Endothelial cell of umbilical vein (primary cell): Measurements from ENCODE around the gene MIB2. TPM values are rescaled to one million over a fixed set of nuclear protein-coding genes. Genes with fewer than 3 reads are reported as not detected.
"Not testable (repeated sequence)": the region's sequence is repeated elsewhere in the genome, so short reads cannot be mapped to it uniquely, and the experiment has no call there.

Source experiments
- BruUV-seq: library from RNA; stranded (reverse); fragments of 400-500 nt; replicated peaks from 2 replicates; lab custom pipeline; 2021; lab: Mats Ljungman, UMichigan
- CTCF ChIA-PET: fragments of 300-600, 350-600 bp; sonication (Branson Sonifier 250); formaldehyde crosslinking; loops from one replicate; lab custom pipeline; 2021; ENCODE audit warnings: antibody characterized with exemption, inconsistent platforms; lab: Charles Lee
- POLR2A ChIA-PET: fragments of 300-600, 350-600 bp; sonication (Branson Sonifier 250); formaldehyde crosslinking; loops from one replicate; lab custom pipeline; 2021; ENCODE audit warnings: antibody characterized with exemption, inconsistent platforms; lab: Charles Lee
- DNase-seq: peaks from one replicate; pipeline ENCODE4 v3.0.0-alpha.2; 2011; ENCODE audit warnings: low read depth, low spot score
- FAIRE-seq: peaks from 2 replicates; lab custom pipeline; 2011; peaks lifted over from hg19 to GRCh38; lab: Jason Lieb, UNC
- H2AFZ ChIP-seq: 2 replicates; pipeline ENCODE4 v1.6.0; 2012; ENCODE audit warnings: low read depth, low read length, control low read depth, inconsistent platforms
- H3K27ac ChIP-seq: 2 replicates; pipeline ENCODE4 v1.5.1; 2011; ENCODE audit warnings: low read depth, mild to moderate bottlenecking, control low read depth, low read length, moderate library complexity; ENCODE audit not compliant: insufficient read depth
- H3K27me3 ChIP-seq, 2 experiments: 2 replicates each; pipeline versions ENCODE4 v1.6.0 to v1.6.1; 2011; ENCODE audit warnings: low read length in 2 of 2, mixed read lengths in 1 of 2; ENCODE audit not compliant: control insufficient read depth in 2 of 2, insufficient read depth in 2 of 2
- H3K36me3 ChIP-seq, 2 experiments: 2 replicates in 1 of 2; 3 replicates in 1 of 2; pipeline ENCODE4 v1.5.1; 2011; ENCODE audit warnings: low read length in 2 of 2, mild to moderate bottlenecking in 1 of 2, moderate library complexity in 1 of 2; ENCODE audit not compliant: control insufficient read depth in 2 of 2, insufficient read depth in 2 of 2; ENCODE audit errors: extremely low read depth in 1 of 2
- H3K4me1 ChIP-seq: 3 replicates; pipeline ENCODE4 v1.5.1; 2011; ENCODE audit warnings: mild to moderate bottlenecking, low read length; ENCODE audit not compliant: control insufficient read depth, insufficient read depth; ENCODE audit errors: extremely low read depth
- H3K4me2 ChIP-seq: 2 replicates; pipeline ENCODE4 v1.6.1; 2011; ENCODE audit warnings: low read length, control low read depth, mixed read lengths; ENCODE audit not compliant: insufficient read depth
- H3K4me3 ChIP-seq, 3 experiments: fragments of 200-600 bp in 1 of 3; sonication (generic), shearing (Covaris generic) in 1 of 3; replicated peaks in 1 of 3; 2 replicates each; pipeline ENCODE4 v1.5.1; 2011 to 2016; ENCODE audit warnings: control low read depth in 3 of 3, low read length in 3 of 3, mild to moderate bottlenecking in 2 of 3, inconsistent platforms in 1 of 3, low read depth in 1 of 3, moderate library complexity in 1 of 3; ENCODE audit not compliant: insufficient read depth in 1 of 3
- H3K79me2 ChIP-seq: 2 replicates; pipeline ENCODE4 v1.6.0; 2012; ENCODE audit warnings: low read length, inconsistent platforms; ENCODE audit not compliant: control insufficient read depth, insufficient read depth
- H3K9ac ChIP-seq: replicated peaks from 2 replicates; pipeline ENCODE3; 2011; ENCODE audit warnings: low read length, control low read depth; ENCODE audit not compliant: insufficient read depth; ENCODE audit errors: extremely low read depth
- H3K9me1 ChIP-seq: replicated peaks from 3 replicates; pipeline ENCODE4 v1.6.0; 2011; ENCODE audit warnings: mild to moderate bottlenecking, low read length; ENCODE audit not compliant: control insufficient read depth, insufficient read depth; ENCODE audit errors: extremely low read depth
- H3K9me3 ChIP-seq: replicated peaks from 2 replicates; pipeline ENCODE4 v1.5.1; 2012; ENCODE audit warnings: low read length, inconsistent platforms; ENCODE audit not compliant: control insufficient read depth, insufficient read depth
- H4K20me1 ChIP-seq: replicated peaks from 2 replicates; pipeline ENCODE3; 2011; ENCODE audit warnings: mild to moderate bottlenecking, low read length; ENCODE audit not compliant: control insufficient read depth, insufficient read depth; ENCODE audit errors: extremely low read depth
- GATA2 ChIP-seq: IDR thresholded peaks from 2 replicates; pipeline ENCODE4 v1.7.0; 2011; ENCODE audit warnings: low read depth, mild to moderate bottlenecking, moderate library complexity, mixed read lengths, low read length; ENCODE audit not compliant: insufficient read length, insufficient read depth
- dilution Hi-C: fragments of 300-500 bp; cut with MboI; formaldehyde crosslinking; loops from one replicate; pipeline ENCODE4 v1.15.0; 2019; ENCODE audit warnings: low sequenced_read_pairs; ENCODE audit not compliant: extremely low pct_ligation_motif_present
- intact Hi-C: fragments of 100-400 bp; cut with micrococcal nuclease; formaldehyde crosslinking; loops from one replicate; pipeline ENCODE4 v1.10.0; 2022
- polyA plus RNA-seq, 4 experiments: library from polyadenylated mRNA; depleted of rRNA in 3 of 4; stranded (reverse) in 3 of 4; unstranded in 1 of 4; fragments of >200 nt; gene quantifications; 2 replicates each; pipeline versions ENCODE4 v1.2.1 to v1.2.3, GENCODE V29; 2011 to 2012; ENCODE audit warnings: missing spikeins in 1 of 4
- total RNA-seq: library from RNA; stranded (reverse); gene quantifications from 2 replicates; pipeline ENCODE4 v1.2.3, GENCODE V29; 2021

MIB2 gene
- total and polyA plus RNA-seq, 2 donors (not counting 3 experiments of a cell fraction or from before 2014, with no cell fraction given) = 25.9 to 45.0 TPM

DNA sequence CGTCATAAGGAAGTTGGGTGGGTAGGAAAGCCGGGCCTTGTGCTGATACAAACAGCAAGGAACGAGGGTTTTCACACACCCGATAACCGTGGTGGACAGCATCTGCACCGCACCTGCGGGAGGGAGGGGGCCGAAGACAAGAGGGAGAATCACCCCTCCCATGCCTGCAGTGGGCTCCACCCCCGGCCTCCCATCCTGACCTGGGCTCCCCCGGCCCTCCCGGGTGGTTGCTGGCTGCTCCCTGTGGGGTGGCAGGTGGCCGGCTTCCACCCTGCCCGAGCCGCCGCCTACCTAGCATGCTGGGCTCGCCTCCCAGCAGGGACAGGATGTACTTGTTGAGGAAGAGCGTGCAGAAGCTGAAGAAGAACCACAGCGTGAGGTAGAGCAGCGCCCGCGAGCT, 60.8 kb downstream of the MIB2 start:
- FAIRE-seq, dilution Hi-C loops, H3K4me2 ChIP-seq: not testable (repeated sequence)

DNA sequence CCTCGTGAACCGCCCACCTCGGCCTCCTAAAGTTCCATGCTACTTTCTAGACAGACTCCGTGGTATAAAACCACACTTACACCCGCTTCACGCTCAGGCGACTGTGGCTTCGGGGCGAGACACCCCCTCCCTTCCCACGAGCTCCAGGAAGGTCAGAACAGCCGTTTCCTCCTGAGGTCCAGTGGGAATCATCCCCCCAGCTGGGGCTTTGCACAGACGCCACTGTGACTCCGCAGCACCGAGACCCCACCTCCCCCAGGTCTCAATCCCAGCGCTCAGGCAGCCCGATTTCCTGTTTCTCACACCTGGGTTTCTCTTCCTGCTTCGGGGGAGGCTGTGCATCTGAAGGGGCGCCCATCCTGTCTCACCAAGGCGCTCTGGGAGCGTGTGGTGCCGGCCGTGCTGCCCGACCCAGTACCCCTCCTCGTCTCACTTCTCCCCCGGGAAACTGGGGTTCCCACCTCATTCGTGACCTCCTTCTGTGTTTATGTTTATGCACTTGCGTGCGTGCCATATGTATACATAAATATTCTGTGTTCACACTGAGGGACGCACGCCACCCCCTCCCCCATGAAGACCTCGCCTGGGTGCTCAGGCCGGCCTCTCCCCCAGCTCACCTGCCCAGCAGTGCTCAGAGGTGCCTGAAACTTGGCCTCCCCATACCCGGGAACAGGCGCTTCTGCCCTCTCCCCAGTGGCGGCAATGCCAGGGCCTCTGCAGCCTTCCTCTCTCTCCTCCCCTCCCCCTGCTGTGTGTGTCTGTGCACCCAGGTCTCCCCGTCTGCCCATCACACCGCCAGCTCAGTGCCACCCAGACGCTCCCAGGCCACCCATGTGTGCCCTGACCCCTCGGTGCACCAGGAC, 62.6 kb downstream of the MIB2 start:
- H3K4me2 ChIP-seq = no peak overlapping the region
- H3K79me2 ChIP-seq = peaks cover 17% of the 10 kb centered on the region
- H2AFZ ChIP-seq = no peak overlapping the region
- H3K27me3 ChIP-seq = no peaks in the 10 kb centered on the region
- FAIRE-seq (no peak), DNase-seq (no peak)
- H3K9ac ChIP-seq = no peak overlapping the region
- dilution Hi-C loops (no loop called here), intact Hi-C loops (no loop called here)
- no peak overlapping the region for H3K4me3 ChIP-seq
- H3K27ac ChIP-seq = no peak overlapping the region
- no peak for TF ChIP-seq GATA2
- H4K20me1 ChIP-seq = no peaks in the 10 kb centered on the region
- no peaks in the 10 kb centered on the region for H3K4me1 ChIP-seq
- peaks cover 0 to 1% of the 10 kb centered on the region in 2 experiments for H3K36me3 ChIP-seq
- no peaks in the 10 kb centered on the region for H3K9me3 ChIP-seq
- ChIA-PET POLR2A (no interaction called here), CTCF (interaction anchor here (2.4 kb wide), 1 partner anchor 12 kb away, joined by 8 read pairs; no protein-coding TSS in a partner anchor)
- H3K9me1 ChIP-seq = no peaks in the 10 kb centered on the region
- BruUV-seq = no TSS peak

More for the DNA sequence above, 60.8 kb downstream of the MIB2 start:
- CTCF ChIA-PET, H3K27me3 ChIP-seq, H3K9me1 ChIP-seq, DNase-seq, H4K20me1 ChIP-seq, POLR2A ChIA-PET, H3K4me1 ChIP-seq, H3K9ac ChIP-seq, H3K4me3 ChIP-seq, BruUV-seq, H3K9me3 ChIP-seq, H2AFZ ChIP-seq, intact Hi-C loops, H3K27ac ChIP-seq: not testable (repeated sequence)
- Histone ChIP-seq H3K36me3 (peaks cover 0 to 14% of the 10 kb centered on the region in 2 experiments), H3K79me2 (peaks cover 11% of the 10 kb centered on the region)
